SH-SY5Y (cell line): ENCODE data around the gene FRK.

Experiments used
- GATA2 ChIP-seq: IDR thresholded peaks from 2 replicates; pipeline ENCODE4 v1.6.1; 2011; ENCODE audit warnings: mild to moderate bottlenecking, low read depth, low read length
- GATA3 ChIP-seq: IDR thresholded peaks from 2 replicates; pipeline ENCODE4 v1.6.1; 2011; ENCODE audit warnings: low read depth, mild to moderate bottlenecking, low read length, moderate library complexity

The FRK gene

GRCh38 chr6:116010790-116011401 is 49.8 kb downstream of the FRK start:
- no peak for TF ChIP-seq GATA2
- no peak for TF ChIP-seq GATA3

- TF ChIP-seq GATA2 (no peak), GATA3 (no peak)
Observed at GRCh38 chr6:116010386-116010785, 50.3 kb downstream of the FRK start.

- TF ChIP-seq GATA2 (no peak), GATA3 (no peak)
Observed at GRCh38 chr6:116008470-116009243, 52.0 kb downstream of the FRK start.

- no peak for TF ChIP-seq GATA3
- no peak for TF ChIP-seq GATA2
Observed at GRCh38 chr6:116004841-116005815, 55.6 kb downstream of the FRK start.

- TF ChIP-seq GATA2 (no peak), GATA3 (no peak)
Observed at GRCh38 chr6:116003668-116004067, 57.0 kb downstream of the FRK start.

GRCh38 chr6:116002756-116003155 is 57.9 kb downstream of the FRK start:
- TF ChIP-seq GATA3: no peak
- no peak for TF ChIP-seq GATA2

GRCh38 chr6:115999235-115999634 is 61.5 kb downstream of the FRK start:
- TF ChIP-seq GATA2: no peak
- no peak for TF ChIP-seq GATA3

GRCh38 chr6:115997990-115998585 is 62.6 kb downstream of the FRK start:
- no peak for TF ChIP-seq GATA2
- TF ChIP-seq GATA3: no peak

- TF ChIP-seq GATA3: no peak
- TF ChIP-seq GATA2: no peak
Observed at GRCh38 chr6:115986026-115986425, 74.7 kb downstream of the FRK start.

- TF ChIP-seq GATA3 (no peak), GATA2 (no peak)
Observed at GRCh38 chr6:115984809-115985208, 75.9 kb downstream of the FRK start.

GRCh38 chr6:115983998-115984397 is 76.7 kb downstream of the FRK start:
- TF ChIP-seq GATA3 (no peak), GATA2 (no peak)

GRCh38 chr6:115982453-115982852 is 78.2 kb downstream of the FRK start:
- TF ChIP-seq GATA2: no peak
- TF ChIP-seq GATA3: no peak

GRCh38 chr6:115977220-115977619 is 83.5 kb downstream of the FRK start:
- TF ChIP-seq GATA2: no peak
- TF ChIP-seq GATA3: no peak
